ENCODE results near the gene KCNN3. TPM values are rescaled to one million over a fixed set of nuclear protein-coding genes. Genes with fewer than 3 reads are reported as not detected.
A peak's percentile ranks its signal among the peaks of the same experiment; 100 is the strongest.

Gene KCNN3
- total RNA-seq, 2 donors from 2014 or later: 0.12 to 0.29 TPM

DNA sequence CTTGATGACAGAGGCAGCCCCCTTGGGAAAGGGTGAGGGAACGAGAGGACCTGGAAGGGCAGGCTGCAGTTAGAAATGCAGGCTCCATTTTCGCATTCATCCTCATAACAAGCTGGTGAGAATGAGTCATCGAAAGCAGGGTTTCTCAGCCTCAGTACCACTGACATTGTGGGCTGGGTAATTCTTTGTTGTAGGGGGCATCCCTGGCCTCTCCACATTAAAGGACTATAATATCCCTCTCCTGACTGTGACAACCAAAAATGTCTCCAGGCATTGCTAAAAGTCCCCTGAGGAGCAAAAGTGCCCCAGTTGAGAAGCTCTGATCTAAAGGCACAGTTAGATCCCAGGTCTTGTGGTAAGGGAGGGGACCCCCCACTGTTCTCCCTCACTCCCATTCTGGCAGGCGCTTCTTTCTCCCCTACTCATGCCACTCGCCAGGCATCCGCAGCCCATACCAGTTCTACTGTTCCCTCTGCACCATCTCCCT, 20.4 kb downstream of the KCNN3 start:
- no peaks in the 10 kb centered on the region for H3K36me3 Mint-ChIP-seq (ENCODE audit: low read depth)
- ATAC-seq (no peak), DNase-seq (no peak)
- peaks cover 6% of the 10 kb centered on the region for H3K4me1 Mint-ChIP-seq
- no peaks in the 10 kb centered on the region for H3K9me3 ChIP-seq (ENCODE audit: control insufficient read depth, low read length, poor library complexity, severe bottlenecking)
- no peak overlapping the region for H3K27ac Mint-ChIP-seq
- no peak overlapping the region for H3K4me3 Mint-ChIP-seq
- H3K27me3 Mint-ChIP-seq: peaks cover 32% of the 10 kb centered on the region

DNA sequence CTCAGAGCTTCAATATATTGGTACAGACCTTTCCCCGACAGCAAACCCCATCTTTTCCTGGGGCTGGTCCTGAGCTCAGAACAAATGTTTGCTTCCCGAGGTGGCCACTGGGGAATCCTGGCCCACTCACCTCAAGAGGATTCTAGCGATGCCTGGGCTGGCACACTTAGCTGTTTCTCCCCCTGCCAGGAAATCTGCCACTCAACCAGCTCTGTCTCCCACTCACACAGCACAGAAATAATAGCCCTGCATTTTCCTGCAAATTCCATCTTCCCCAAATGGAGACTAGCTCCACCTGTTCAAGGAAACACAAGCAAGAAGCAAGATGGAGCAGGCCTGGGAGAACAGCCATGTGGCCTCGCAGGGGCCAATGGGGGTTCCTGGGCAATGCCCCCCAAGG, 21.1 kb downstream of the KCNN3 start:
- Mint-ChIP-seq H3K36me3 (ENCODE audit: low read depth) (no peaks in the 10 kb centered on the region), H3K4me3 (no peak overlapping the region)

DNA sequence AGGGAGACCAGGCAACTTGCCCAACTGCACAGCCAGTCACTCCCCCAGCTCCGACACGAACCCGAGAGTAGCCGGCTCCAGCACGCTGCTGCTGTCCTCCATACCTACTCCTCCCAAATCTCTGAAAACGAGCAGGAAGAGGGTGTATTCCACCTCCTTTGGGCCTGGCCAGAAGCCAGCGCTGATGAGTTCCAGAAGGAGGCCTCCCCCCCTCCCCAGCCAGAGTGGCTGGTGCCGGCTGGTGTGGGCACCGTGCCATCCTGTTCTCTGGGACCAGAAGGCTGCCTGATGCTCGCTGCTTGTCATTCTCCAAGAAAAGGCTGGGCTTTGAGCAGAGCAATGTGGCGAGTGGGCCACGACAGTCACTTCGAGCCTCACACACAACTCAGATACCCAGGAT, 22.2 kb downstream of the KCNN3 start:
- H3K4me3 Mint-ChIP-seq: no peak overlapping the region
- H3K27me3 Mint-ChIP-seq: peaks cover 32% of the 10 kb centered on the region
- no peak for DNase-seq
- H3K27ac Mint-ChIP-seq: no peak overlapping the region
- H3K4me1 Mint-ChIP-seq: peaks cover 6% of the 10 kb centered on the region
- no peaks in the 10 kb centered on the region for H3K36me3 Mint-ChIP-seq (ENCODE audit: low read depth)
- no peaks in the 10 kb centered on the region for H3K9me3 ChIP-seq (ENCODE audit: control insufficient read depth, low read length, poor library complexity, severe bottlenecking)
- no peak for ATAC-seq

More for the DNA sequence above, 21.1 kb downstream of the KCNN3 start:
- DNase-seq (no peak), ATAC-seq (no peak)
- no peaks in the 10 kb centered on the region for H3K9me3 ChIP-seq (ENCODE audit: control insufficient read depth, low read length, poor library complexity, severe bottlenecking)
- Mint-ChIP-seq H3K27me3 (peaks cover 32% of the 10 kb centered on the region), H3K4me1 (peaks cover 6% of the 10 kb centered on the region), H3K27ac (no peak overlapping the region)

DNA sequence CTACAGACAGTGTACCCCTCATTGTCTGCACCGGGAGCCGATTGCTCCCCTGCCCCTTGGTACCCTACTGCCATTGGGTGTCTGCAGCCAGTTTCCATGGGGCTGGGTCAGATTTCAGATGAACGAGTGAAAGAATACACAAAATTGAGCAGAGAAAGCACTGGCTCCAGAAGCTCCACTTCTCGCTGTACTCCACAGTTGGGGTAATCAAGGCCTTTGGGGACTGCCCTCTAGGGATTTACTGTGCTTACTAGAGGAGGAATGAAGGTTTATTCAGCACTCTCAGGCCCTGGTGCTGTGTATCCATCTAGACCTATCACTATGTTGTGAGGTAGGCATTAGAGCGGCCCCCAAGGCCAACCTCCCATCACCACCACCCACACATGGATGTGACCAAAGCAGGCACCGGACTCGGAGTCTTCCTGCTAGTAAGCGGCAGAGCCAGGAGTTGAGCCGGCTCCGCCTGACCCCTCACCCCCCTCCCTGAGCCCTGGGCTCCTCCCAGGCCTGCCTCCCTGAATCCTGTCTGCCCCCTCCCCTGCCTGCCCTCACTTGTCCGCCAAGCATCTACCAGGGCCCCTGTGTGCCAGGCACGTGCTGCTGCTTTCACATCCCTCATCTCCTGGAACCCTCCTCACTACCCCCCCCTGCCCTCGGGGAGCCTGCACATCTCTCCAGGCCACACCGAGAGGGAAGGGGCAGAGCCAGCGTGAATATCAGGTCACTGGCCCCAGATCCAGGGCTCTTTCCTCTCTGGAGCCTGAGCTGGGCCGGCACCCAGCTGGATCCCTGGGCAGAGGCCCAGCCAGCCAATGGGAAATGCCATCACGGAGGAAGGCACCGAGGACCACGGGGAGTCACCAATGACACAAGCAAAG, 23.3 kb downstream of the KCNN3 start:
- Mint-ChIP-seq H3K4me1 (peaks cover 6% of the 10 kb centered on the region), H3K4me3 (no peak overlapping the region), H3K36me3 (ENCODE audit: low read depth) (no peaks in the 10 kb centered on the region), H3K27me3 (peaks cover 32% of the 10 kb centered on the region), H3K27ac (no peak overlapping the region)
- no peaks in the 10 kb centered on the region for H3K9me3 ChIP-seq (ENCODE audit: control insufficient read depth, low read length, poor library complexity, severe bottlenecking)
- DNase-seq: no peak
- ATAC-seq: no peak

DNA sequence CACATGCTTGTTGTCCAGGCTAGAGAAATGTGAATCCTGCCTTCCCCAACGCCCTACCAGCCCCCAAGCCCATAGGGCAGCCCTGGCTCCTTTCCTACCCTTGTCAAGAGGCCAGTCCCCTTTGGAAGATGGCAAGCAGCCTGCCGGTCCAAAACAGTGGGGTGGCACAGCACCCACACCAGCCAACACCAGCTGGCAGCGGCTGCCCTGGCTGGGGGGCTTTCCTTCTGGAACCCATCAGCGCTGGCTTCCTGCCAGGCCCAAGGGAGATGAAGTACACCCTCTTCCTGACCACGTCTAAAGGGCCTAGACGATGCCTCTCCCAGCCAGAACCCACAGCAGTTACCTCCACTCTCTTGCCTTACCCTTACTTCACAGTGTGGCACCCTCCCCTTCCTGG, 24.2 kb downstream of the KCNN3 start:
- DNase-seq: no peak
- no peak overlapping the region for H3K27ac Mint-ChIP-seq
- ATAC-seq: no peak
- H3K9me3 ChIP-seq (ENCODE audit: control insufficient read depth, low read length, poor library complexity, severe bottlenecking): no peaks in the 10 kb centered on the region
- peaks cover 6% of the 10 kb centered on the region for H3K4me1 Mint-ChIP-seq
- H3K27me3 Mint-ChIP-seq: peaks cover 32% of the 10 kb centered on the region
- H3K4me3 Mint-ChIP-seq: no peak overlapping the region
- no peaks in the 10 kb centered on the region for H3K36me3 Mint-ChIP-seq (ENCODE audit: low read depth)

DNA sequence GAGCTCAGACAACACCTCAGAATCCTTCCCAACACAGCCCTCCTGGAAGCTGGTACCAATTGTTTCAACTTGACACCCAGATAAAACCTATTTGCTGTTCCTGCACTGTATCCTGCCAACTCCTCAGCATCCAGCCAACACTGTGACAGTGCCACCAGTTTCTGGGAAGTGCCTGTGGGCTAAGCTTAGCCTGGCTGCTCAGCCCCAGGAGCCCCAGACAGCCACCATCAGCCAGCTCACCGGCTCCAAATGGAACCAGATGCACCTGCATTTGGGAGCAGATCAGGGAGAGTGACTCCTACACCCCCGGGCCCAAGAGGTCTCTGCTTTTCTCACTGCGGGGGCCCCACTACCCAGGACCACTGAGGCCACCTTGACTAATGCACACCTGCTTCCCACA, 24.9 kb downstream of the KCNN3 start:
- Mint-ChIP-seq H3K36me3 (ENCODE audit: low read depth) (no peaks in the 10 kb centered on the region), H3K4me1 (peaks cover 6% of the 10 kb centered on the region), H3K27ac (no peak overlapping the region), H3K4me3 (no peak overlapping the region), H3K27me3 (peaks cover 30% of the 10 kb centered on the region)
- ATAC-seq (no peak), DNase-seq (no peak)
- no peaks in the 10 kb centered on the region for H3K9me3 ChIP-seq (ENCODE audit: control insufficient read depth, low read length, poor library complexity, severe bottlenecking)

DNA sequence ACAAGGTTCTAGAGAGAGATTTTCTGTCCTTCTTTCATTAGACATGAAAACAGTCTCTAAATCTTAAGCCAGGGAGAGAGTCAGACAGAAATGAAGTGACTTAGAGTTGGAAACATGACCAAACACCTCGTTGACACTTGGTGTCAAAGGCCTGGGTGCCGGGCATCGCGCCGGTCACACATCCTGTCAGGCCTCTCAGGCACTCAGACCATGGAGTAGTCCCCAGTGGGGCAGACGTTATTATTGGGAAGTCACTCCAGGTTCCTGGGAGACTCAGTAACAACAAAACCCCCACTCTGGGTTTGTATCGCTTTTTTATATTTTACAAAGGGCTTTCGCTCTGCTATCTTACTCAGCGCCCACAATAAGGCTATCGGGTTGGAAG, 25.8 kb downstream of the KCNN3 start:
- no peaks in the 10 kb centered on the region for H3K9me3 ChIP-seq (ENCODE audit: control insufficient read depth, low read length, poor library complexity, severe bottlenecking)
- Mint-ChIP-seq H3K4me1 (peaks cover 3% of the 10 kb centered on the region), H3K36me3 (ENCODE audit: low read depth) (no peaks in the 10 kb centered on the region), H3K4me3 (no peak overlapping the region), H3K27me3 (peaks cover 25% of the 10 kb centered on the region), H3K27ac (no peak overlapping the region)
- no peak for ATAC-seq
- DNase-seq: no peak

DNA sequence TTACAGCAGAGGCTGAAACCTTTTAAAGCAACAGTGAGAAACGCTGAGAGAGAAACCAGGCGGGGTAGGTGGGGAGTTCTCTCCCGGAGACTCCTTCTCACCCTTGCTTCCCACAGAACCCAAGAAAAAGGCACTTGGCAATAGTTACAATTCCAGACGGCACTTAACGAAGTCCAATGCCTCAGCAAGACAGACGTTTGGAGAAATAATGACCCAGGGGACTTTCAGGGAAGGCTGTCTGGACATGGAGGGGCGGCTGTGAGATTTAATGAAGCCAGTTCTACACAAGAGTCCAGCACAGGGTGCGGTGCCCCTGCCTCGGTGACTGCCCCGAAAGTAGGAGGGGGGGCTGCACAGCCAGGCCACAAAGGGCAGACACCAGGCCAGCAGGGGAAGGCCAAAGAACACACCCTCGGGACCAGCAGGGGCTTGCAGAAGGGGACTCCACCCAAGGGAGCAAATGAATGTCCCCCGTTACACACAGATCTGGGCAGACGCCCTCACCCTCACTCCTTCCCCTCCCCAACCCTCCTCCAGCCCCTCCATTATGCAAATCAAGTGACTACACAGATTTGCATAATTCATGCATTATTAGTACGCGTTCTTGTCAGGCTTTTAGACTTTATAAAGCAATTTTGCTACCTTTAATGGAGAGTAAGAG, 26.3 kb downstream of the KCNN3 start:
- no peaks in the 10 kb centered on the region for H3K36me3 Mint-ChIP-seq (ENCODE audit: low read depth)
- H3K4me1 Mint-ChIP-seq: peaks cover 3% of the 10 kb centered on the region
- no peak overlapping the region for H3K4me3 Mint-ChIP-seq
- no peak overlapping the region for H3K27ac Mint-ChIP-seq
- peaks cover 20% of the 10 kb centered on the region for H3K27me3 Mint-ChIP-seq
- no peak for ATAC-seq
- no peaks in the 10 kb centered on the region for H3K9me3 ChIP-seq (ENCODE audit: control insufficient read depth, low read length, poor library complexity, severe bottlenecking)
- DNase-seq: no peak

DNA sequence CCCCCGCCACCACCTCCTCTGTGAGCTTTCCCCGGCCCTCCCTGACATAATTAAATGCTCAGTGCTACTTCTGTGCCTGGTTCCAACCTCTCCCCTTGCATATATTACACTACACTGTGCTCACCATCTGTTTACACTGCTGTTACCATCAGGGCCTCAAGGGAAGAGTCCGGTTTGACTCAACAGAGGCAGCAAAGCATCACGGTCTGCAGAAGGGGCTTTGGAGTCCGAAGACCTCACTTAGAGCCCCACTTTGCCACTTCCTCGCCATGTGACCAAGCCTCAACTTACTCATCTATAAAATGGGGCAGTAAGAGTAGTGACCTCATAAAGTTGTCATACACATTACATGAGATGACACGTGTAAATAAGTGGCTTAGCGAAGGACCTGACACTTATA, 27.4 kb downstream of the KCNN3 start:
- no peaks in the 10 kb centered on the region for H3K9me3 ChIP-seq (ENCODE audit: control insufficient read depth, low read length, poor library complexity, severe bottlenecking)
- Mint-ChIP-seq H3K4me1 (no peaks in the 10 kb centered on the region), H3K27ac (peak overlapping the region; percentile 4), H3K4me3 (no peak overlapping the region), H3K36me3 (ENCODE audit: low read depth) (no peaks in the 10 kb centered on the region), H3K27me3 (peaks cover 20% of the 10 kb centered on the region)
- no peak for ATAC-seq
- no peak for DNase-seq

DNA sequence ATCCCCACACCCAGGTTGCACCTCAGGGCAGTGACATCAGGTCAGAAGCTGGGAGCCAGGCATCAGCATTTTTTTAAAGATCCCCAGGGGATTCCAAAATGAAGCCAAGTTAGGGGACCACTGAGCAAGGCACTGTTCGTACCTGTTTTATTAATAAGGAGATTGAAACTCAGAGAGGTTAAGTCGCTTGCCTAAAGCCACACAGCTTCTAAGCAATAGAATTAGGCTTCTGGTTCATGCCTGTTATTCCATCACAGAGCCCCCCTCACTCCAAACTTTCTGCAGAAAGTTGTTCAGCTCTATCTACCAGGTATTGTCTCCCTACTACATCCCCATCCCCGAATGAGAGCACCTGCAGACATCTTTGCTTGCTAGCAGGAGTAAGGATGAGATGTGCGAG, 28.7 kb downstream of the KCNN3 start:
- Mint-ChIP-seq H3K27me3 (peaks cover 24% of the 10 kb centered on the region), H3K36me3 (ENCODE audit: low read depth) (no peaks in the 10 kb centered on the region), H3K4me3 (no peak overlapping the region), H3K27ac (no peak overlapping the region), H3K4me1 (no peaks in the 10 kb centered on the region)
- no peaks in the 10 kb centered on the region for H3K9me3 ChIP-seq (ENCODE audit: control insufficient read depth, low read length, poor library complexity, severe bottlenecking)
- no peak for ATAC-seq
- no peak for DNase-seq

DNA sequence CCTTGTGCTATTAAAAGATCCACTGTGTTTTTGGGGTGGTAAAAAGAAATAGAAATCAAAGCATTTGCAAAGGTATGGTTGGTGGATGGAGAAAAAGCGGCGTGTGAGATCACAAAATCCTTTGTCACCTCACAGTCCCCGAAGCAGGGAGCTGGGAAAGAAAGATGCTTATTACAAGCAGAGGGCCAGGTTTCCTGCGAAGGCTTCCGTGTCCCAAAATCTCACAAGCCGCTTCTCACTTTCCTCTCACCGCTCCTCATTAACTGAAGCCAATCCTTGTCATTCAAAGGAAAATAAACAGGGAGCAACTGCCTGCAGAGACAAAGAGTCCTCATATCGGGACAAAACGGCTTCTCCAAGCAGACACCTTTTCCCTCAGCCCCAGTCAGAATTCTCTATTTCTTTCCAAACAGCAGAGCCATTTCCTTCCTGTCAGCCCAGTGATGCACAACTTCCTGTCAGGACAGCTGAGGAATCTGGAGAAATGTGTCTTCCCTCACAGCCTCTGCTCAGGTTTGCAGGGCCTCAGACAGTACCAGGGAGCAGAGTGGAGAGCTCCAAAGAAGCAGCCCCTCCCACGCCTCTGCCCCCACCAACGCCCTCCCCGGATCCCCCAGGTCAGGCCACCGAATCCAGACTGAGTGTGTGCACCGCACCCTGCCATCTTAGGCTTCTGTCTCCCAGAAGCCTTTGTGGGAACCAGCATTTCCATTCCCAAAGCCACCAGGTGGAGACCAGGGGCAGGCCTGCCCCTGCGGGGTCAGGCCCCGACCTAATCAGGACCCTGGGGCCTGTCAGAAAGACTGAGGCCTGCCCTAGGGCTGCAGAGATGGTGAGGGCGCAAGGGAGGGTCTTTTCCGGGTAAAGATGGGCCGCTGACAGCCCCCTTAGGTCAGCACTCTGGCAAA, 29.6 kb downstream of the KCNN3 start:
- no peaks in the 10 kb centered on the region for H3K4me1 Mint-ChIP-seq
- no peaks in the 10 kb centered on the region for H3K9me3 ChIP-seq (ENCODE audit: control insufficient read depth, low read length, poor library complexity, severe bottlenecking)
- DNase-seq: no peak
- H3K27me3 Mint-ChIP-seq: peaks cover 33% of the 10 kb centered on the region
- no peak overlapping the region for H3K27ac Mint-ChIP-seq
- no peaks in the 10 kb centered on the region for H3K36me3 Mint-ChIP-seq (ENCODE audit: low read depth)
- ATAC-seq: no peak
- H3K4me3 Mint-ChIP-seq: no peak overlapping the region

DNA sequence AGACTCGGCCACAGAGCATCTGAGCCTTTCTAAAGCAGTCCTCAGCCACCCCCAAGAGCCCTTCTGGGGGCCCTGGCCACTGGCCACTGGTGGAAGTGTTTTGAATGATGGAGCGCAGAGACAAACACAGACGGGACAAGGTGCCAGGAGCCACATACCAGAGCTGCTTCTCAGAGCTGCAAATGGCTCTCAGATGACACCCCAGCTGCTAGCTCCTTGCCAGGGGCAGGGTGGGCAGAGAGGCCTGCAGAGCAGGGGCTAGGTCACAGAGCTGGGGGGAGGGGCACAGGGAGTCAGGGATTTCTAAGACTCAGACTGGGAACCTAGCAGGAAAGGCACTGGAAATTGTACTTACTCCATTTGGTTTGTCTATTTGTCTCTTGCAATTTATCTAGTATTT, 30.4 kb downstream of the KCNN3 start:
- ATAC-seq: no peak
- H3K27ac Mint-ChIP-seq: no peak overlapping the region
- no peaks in the 10 kb centered on the region for H3K9me3 ChIP-seq (ENCODE audit: control insufficient read depth, low read length, poor library complexity, severe bottlenecking)
- H3K36me3 Mint-ChIP-seq (ENCODE audit: low read depth): no peaks in the 10 kb centered on the region
- no peaks in the 10 kb centered on the region for H3K4me1 Mint-ChIP-seq
- no peak for DNase-seq
- no peak overlapping the region for H3K4me3 Mint-ChIP-seq
- peaks cover 30% of the 10 kb centered on the region for H3K27me3 Mint-ChIP-seq

DNA sequence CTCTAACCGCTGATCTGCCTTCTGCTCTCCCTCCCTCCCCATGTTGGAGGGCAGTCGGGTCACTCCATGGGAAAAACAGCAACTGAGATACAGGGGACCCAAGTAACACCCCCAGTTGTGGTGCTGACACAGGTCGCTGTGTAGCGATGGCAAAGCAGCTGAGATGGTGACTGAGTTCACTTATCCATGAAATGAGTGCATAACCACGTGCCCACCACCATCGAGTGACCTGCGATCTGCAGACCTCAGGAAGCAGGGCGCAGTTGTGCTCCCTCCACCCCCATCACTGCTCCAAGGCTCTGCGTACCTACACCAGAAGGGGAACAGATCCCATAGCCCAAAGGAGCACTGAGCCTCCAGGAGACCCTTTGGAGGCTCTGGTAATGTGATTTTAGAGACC, 31.1 kb downstream of the KCNN3 start:
- H3K4me1 Mint-ChIP-seq: no peaks in the 10 kb centered on the region
- no peak overlapping the region for H3K27ac Mint-ChIP-seq
- H3K9me3 ChIP-seq (ENCODE audit: control insufficient read depth, low read length, poor library complexity, severe bottlenecking): no peaks in the 10 kb centered on the region
- H3K27me3 Mint-ChIP-seq: peaks cover 38% of the 10 kb centered on the region
- no peak for DNase-seq
- ATAC-seq: no peak
- no peak overlapping the region for H3K4me3 Mint-ChIP-seq
- no peaks in the 10 kb centered on the region for H3K36me3 Mint-ChIP-seq (ENCODE audit: low read depth)

Measured in T-helper 17 cell (primary cell).